ENCODE measurements around the gene EGLN2. TPM values are rescaled to one million over a fixed set of nuclear protein-coding genes. Genes with fewer than 3 reads are reported as not detected.
"Not testable (repeated sequence)": the region's sequence is repeated elsewhere in the genome, so short reads cannot be mapped to it uniquely, and the experiment has no call there.

The EGLN2 gene
- total RNA-seq, 2 donors from 2014 or later, result 41.7 to 61.3 TPM

DNA sequence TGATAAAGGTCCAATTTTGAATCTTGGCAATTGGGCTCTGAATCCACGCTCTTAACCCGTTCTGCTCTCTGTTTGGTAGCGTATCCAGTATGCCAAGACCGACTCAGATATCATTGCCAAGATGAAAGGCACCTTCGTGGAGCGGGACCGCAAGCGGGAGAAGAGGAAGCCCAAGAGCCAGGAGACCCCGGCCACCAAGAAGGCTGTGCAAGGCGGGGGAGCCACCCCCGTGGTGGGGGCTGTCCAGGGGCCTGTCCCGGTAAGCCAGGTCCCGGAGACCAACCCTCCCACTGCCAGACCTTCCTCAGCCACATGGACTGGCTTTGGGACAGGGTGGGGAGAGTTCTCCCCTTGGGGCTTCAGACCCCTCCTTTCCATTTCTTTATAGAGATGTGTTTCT is 39.6 kb upstream of the EGLN2 start:
- H3K36me3 ChIP-seq, result peaks cover 78% of the 10 kb centered on the region
- DNase-seq (ENCODE audit: low spot score), result no peak
- H3K9me3 ChIP-seq, result no peaks in the 10 kb centered on the region
- H3K27me3 ChIP-seq, result no peaks in the 10 kb centered on the region
- no peak for TF ChIP-seq CTCF (IDR thresholded peaks at IDR 0.05)
- H3K27ac ChIP-seq, result no peak overlapping the region
- peaks cover 0 to 6% of the 10 kb centered on the region in 2 donors for H3K4me1 ChIP-seq
- no peak overlapping the region for H3K4me3 ChIP-seq

DNA sequence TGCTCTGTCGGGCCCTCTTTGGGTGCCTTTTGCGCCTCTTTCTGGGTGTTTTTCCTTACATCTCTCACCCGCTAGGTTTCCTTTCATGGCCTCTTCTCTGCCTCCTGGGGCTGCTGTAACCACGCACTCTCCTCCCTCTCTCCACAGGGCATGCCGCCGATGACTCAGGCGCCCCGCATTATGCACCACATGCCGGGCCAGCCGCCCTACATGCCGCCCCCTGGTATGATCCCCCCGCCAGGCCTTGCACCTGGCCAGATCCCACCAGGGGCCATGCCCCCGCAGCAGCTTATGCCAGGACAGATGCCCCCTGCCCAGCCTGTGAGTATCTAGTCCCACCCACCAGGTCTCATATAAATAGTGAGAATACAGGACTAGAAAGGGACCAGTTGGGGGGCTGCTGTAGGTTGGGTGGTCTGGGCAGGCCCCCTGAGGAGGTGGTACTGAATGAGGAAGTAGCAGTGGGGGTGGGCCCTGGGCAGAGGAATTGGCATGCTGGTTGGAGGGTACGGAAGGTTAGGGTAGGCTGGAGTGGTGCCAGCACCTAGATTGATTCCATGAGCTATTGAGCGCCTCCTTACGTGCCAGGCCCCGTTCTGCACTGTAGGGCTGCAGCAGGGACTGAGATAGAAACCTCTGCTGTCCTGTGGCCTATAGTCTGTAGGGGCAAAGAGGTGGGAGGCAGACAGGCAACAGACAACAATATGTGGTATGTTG is 36.1 kb upstream of the EGLN2 start:
- Histone ChIP-seq H3K4me3 (no peak overlapping the region), H3K9me3 (no peaks in the 10 kb centered on the region), H3K4me1 (no peaks in the 10 kb centered on the region), H3K27ac (no peak overlapping the region), H3K36me3 (peaks cover 83% of the 10 kb centered on the region), H3K27me3 (no peaks in the 10 kb centered on the region)
- no peak for TF ChIP-seq CTCF (IDR thresholded peaks at IDR 0.05)
- no peak for DNase-seq (ENCODE audit: low spot score)

DNA sequence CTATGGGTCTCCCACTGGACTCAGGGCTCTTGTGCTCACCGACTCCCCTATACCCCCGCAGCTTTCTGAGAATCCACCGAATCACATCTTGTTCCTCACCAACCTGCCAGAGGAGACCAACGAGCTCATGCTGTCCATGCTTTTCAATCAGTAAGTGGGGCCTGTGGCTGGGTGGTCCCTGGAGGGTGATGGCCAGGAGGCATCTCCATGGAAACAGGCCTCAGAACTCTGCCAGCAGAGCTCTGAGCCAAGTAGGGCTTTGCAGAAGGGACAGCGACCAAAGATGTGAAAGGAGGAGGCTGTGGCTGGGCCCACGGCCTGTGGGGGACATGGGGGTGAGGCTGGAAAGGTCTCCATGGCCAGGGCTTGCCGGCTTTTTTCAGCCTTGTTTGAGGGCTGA is 35.5 kb upstream of the EGLN2 start:
- Histone ChIP-seq H3K4me3 (no peak overlapping the region), H3K9me3 (no peaks in the 10 kb centered on the region), H3K4me1 (no peaks in the 10 kb centered on the region), H3K27ac (no peak overlapping the region), H3K36me3 (peaks cover 77% of the 10 kb centered on the region), H3K27me3 (no peaks in the 10 kb centered on the region)
- no peak for TF ChIP-seq CTCF (IDR thresholded peaks at IDR 0.05)
- DNase-seq (ENCODE audit: low spot score), result no peak

GRCh38 chr19:40763963-40764362 is 35.0 kb upstream of the EGLN2 start:
- no peak for DNase-seq (ENCODE audit: low spot score)
- Histone ChIP-seq H3K4me1 (no peaks in the 10 kb centered on the region), H3K27me3 (no peaks in the 10 kb centered on the region), H3K4me3 (no peak overlapping the region), H3K9me3 (no peaks in the 10 kb centered on the region), H3K27ac (no peak overlapping the region), H3K36me3 (peaks cover 72% of the 10 kb centered on the region)
- TF ChIP-seq CTCF (IDR thresholded peaks at IDR 0.05), result no peak

- H3K36me3 ChIP-seq, result peaks cover 51% of the 10 kb centered on the region
- not testable (repeated sequence) for DNase-seq (ENCODE audit: low spot score)
These were observed 32.6 kb upstream of the EGLN2 start for GRCh38 chr19:40766385-40766784.

GRCh38 chr19:40768869-40769268 is 30.1 kb upstream of the EGLN2 start:
- DNase-seq (ENCODE audit: low spot score), result no peak
- H3K9me3 ChIP-seq, result no peaks in the 10 kb centered on the region
- peaks cover 26% of the 10 kb centered on the region for H3K36me3 ChIP-seq
- no peaks in the 10 kb centered on the region for H3K4me1 ChIP-seq
- no peak for TF ChIP-seq CTCF (IDR thresholded peaks at IDR 0.05)
- H3K4me3 ChIP-seq, result no peak overlapping the region
- no peak overlapping the region for H3K27ac ChIP-seq
- H3K27me3 ChIP-seq, result no peaks in the 10 kb centered on the region

More at GRCh38 chr19:40766385-40766784, 32.6 kb upstream of the EGLN2 start:
- not testable (repeated sequence) for H3K27me3 ChIP-seq, H3K27ac ChIP-seq, H3K4me3 ChIP-seq, H3K4me1 ChIP-seq, H3K9me3 ChIP-seq

GRCh38 chr19:40771101-40771862 is 27.7 kb upstream of the EGLN2 start:
- DNase-seq (ENCODE audit: low spot score); H3K9me3 ChIP-seq; H3K27me3 ChIP-seq; H3K27ac ChIP-seq; H3K36me3 ChIP-seq; H3K4me3 ChIP-seq; H3K4me1 ChIP-seq: not testable (repeated sequence)

All from right atrium auricular region (tissue), 2 donors.